HL-60 (cell line): ENCODE results near the gene TNFSF13.

Experiments
- DNase-seq, 2 experiments: peaks; one replicate each; pipeline ENCODE4 v3.0.0-alpha.2; 2010 to 2020; ENCODE audit warnings: low read depth in 1 of 2, low spot score in 1 of 2
- H3K27ac ChIP-seq: fragments of 250-450 bp; sonication (Bioruptor Pico); replicated peaks from 2 replicates; pipeline ENCODE4 v1.5.1; 2020; ENCODE audit warnings: mild to moderate bottlenecking, moderate library complexity
- H3K27me3 ChIP-seq: fragments of 250-450 bp; sonication (Bioruptor Pico); 2 replicates; pipeline ENCODE4 v1.5.1; 2021; ENCODE audit warnings: mild to moderate bottlenecking, moderate library complexity; ENCODE audit not compliant: insufficient read depth, poor library complexity, severe bottlenecking
- H3K4me3 ChIP-seq: replicated peaks from 2 replicates; pipeline ENCODE4 v1.5.1; 2011; ENCODE audit warnings: mild to moderate bottlenecking, control low read depth, low read length; ENCODE audit not compliant: insufficient read depth
- GABPA ChIP-seq: IDR thresholded peaks from 2 replicates; pipeline ENCODE4 v1.6.1; 2012; ENCODE audit warnings: low read depth
- POLR2AphosphoS5 ChIP-seq: IDR thresholded peaks from 2 replicates; pipeline ENCODE4 v1.6.1; 2012; ENCODE audit warnings: low read depth
- SPI1 ChIP-seq: IDR thresholded peaks from 2 replicates; pipeline ENCODE4 v1.6.1; 2012; ENCODE audit warnings: low read depth, mild to moderate bottlenecking, borderline replicate concordance
- TF ChIP-seq, protein P1 (sequence below): IDR thresholded peaks from 2 replicates; pipeline ENCODE4 v1.6.1; 2012; ENCODE audit warnings: low read depth; ENCODE audit not compliant: insufficient replicate concordance
- TF ChIP-seq, protein P2 (sequence below): IDR thresholded peaks from one replicate; pipeline ENCODE4 v1.5.1; 2011; ENCODE audit warnings: low read length, control low read depth, inconsistent platforms; ENCODE audit not compliant: insufficient read depth

The TNFSF13 gene

DNA sequence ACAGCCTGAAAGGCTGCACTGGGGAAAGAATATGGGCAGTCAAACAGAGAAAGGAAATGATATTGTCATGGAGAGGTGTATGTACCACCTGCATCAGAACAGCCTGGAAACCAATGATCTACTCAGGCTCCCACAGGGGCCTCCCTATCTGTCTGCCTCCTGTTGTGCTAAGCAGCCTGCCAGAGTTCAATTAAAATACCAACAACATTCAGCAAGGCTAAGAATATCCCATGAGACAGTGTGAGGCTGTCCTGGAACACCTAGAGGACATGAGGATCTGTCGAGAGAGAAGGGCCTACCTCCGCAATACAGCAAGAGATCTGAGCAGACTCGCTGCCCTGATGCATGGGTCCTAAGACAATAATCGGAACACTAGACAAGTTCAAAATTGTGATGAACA is 47.7 kb downstream of the TNFSF13 start:
- Histone ChIP-seq H3K27ac (no peak overlapping the region), H3K27me3 (no peaks in the 10 kb centered on the region), H3K4me3 (no peak overlapping the region)
- no peak for DNase-seq
- no peak for TF ChIP-seq POLR2AphosphoS5
- TF ChIP-seq, protein P1, sequence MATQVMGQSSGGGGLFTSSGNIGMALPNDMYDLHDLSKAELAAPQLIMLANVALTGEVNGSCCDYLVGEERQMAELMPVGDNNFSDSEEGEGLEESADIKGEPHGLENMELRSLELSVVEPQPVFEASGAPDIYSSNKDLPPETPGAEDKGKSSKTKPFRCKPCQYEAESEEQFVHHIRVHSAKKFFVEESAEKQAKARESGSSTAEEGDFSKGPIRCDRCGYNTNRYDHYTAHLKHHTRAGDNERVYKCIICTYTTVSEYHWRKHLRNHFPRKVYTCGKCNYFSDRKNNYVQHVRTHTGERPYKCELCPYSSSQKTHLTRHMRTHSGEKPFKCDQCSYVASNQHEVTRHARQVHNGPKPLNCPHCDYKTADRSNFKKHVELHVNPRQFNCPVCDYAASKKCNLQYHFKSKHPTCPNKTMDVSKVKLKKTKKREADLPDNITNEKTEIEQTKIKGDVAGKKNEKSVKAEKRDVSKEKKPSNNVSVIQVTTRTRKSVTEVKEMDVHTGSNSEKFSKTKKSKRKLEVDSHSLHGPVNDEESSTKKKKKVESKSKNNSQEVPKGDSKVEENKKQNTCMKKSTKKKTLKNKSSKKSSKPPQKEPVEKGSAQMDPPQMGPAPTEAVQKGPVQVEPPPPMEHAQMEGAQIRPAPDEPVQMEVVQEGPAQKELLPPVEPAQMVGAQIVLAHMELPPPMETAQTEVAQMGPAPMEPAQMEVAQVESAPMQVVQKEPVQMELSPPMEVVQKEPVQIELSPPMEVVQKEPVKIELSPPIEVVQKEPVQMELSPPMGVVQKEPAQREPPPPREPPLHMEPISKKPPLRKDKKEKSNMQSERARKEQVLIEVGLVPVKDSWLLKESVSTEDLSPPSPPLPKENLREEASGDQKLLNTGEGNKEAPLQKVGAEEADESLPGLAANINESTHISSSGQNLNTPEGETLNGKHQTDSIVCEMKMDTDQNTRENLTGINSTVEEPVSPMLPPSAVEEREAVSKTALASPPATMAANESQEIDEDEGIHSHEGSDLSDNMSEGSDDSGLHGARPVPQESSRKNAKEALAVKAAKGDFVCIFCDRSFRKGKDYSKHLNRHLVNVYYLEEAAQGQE: no peak
- no peak for TF ChIP-seq SPI1
- TF ChIP-seq, protein P2, sequence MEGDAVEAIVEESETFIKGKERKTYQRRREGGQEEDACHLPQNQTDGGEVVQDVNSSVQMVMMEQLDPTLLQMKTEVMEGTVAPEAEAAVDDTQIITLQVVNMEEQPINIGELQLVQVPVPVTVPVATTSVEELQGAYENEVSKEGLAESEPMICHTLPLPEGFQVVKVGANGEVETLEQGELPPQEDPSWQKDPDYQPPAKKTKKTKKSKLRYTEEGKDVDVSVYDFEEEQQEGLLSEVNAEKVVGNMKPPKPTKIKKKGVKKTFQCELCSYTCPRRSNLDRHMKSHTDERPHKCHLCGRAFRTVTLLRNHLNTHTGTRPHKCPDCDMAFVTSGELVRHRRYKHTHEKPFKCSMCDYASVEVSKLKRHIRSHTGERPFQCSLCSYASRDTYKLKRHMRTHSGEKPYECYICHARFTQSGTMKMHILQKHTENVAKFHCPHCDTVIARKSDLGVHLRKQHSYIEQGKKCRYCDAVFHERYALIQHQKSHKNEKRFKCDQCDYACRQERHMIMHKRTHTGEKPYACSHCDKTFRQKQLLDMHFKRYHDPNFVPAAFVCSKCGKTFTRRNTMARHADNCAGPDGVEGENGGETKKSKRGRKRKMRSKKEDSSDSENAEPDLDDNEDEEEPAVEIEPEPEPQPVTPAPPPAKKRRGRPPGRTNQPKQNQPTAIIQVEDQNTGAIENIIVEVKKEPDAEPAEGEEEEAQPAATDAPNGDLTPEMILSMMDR: no peak
- no peak for TF ChIP-seq GABPA

DNA sequence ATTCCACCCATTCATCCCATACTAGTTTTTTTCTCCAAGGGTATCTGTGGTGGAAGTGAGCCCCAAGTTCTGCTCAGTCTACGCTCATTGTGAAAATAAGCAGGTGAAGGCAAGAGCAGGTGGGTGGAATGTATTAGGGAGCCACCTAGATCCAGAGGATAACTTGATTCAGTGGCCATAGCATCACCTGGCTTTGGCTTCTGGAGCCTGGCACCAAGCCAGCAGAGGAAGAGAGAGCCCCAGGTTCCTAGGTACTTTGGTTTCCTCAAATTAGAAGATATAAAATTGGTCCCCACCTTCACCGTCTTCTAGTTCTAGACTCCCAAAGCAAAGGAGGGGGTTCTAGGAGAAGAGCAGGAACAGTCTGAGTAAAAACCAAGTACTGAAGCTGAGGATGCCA is 52.1 kb downstream of the TNFSF13 start:
- Histone ChIP-seq H3K4me3 (no peak overlapping the region), H3K27ac (no peak overlapping the region), H3K27me3 (no peaks in the 10 kb centered on the region)
- no peak for TF ChIP-seq GABPA
- TF ChIP-seq SPI1: no peak
- TF ChIP-seq, protein P2: no peak
- no peak for TF ChIP-seq POLR2AphosphoS5
- TF ChIP-seq, protein P1: no peak
- no peak for DNase-seq
